Bronchial epithelial cell (primary cell): ENCODE measurements around the gene RELB. TPM values are rescaled to one million over a fixed set of nuclear protein-coding genes. Genes with fewer than 3 reads are reported as not detected.

Source experiments
- DNase-seq: peaks from one replicate; pipeline ENCODE4 v3.0.0-alpha.2; 2010; ENCODE audit warnings: low read depth
- FAIRE-seq: peaks from 2 replicates; lab custom pipeline; 2011; peaks lifted over from hg19 to GRCh38; lab: Jason Lieb, UNC
- H3K27me3 ChIP-seq: 2 replicates; pipeline ENCODE4 v1.5.1; 2011; ENCODE audit warnings: low read length; ENCODE audit not compliant: control insufficient read depth, insufficient read depth
- H3K36me3 ChIP-seq: 2 replicates; pipeline ENCODE4 v1.5.1; 2011; ENCODE audit warnings: low read length; ENCODE audit not compliant: control insufficient read depth, insufficient read depth
- H3K4me3 ChIP-seq: 2 replicates; pipeline ENCODE4 v1.5.1; 2011; ENCODE audit warnings: mild to moderate bottlenecking, low read depth, low read length, control low read depth
- CTCF ChIP-seq: IDR thresholded peaks from 2 replicates; pipeline ENCODE4 v1.5.1; 2011; ENCODE audit warnings: mild to moderate bottlenecking, moderate library complexity, low read length, control low read depth, inconsistent platforms; ENCODE audit not compliant: insufficient read depth, severe bottlenecking
- total RNA-seq: library from RNA; depleted of rRNA; stranded (reverse); fragments of >200 nt; gene quantifications from 2 replicates; pipeline ENCODE4 v1.2.1, GENCODE V29; 2014

RELB gene
- total RNA-seq, 1 donor from 2014 or later = 2.1 TPM

DNA sequence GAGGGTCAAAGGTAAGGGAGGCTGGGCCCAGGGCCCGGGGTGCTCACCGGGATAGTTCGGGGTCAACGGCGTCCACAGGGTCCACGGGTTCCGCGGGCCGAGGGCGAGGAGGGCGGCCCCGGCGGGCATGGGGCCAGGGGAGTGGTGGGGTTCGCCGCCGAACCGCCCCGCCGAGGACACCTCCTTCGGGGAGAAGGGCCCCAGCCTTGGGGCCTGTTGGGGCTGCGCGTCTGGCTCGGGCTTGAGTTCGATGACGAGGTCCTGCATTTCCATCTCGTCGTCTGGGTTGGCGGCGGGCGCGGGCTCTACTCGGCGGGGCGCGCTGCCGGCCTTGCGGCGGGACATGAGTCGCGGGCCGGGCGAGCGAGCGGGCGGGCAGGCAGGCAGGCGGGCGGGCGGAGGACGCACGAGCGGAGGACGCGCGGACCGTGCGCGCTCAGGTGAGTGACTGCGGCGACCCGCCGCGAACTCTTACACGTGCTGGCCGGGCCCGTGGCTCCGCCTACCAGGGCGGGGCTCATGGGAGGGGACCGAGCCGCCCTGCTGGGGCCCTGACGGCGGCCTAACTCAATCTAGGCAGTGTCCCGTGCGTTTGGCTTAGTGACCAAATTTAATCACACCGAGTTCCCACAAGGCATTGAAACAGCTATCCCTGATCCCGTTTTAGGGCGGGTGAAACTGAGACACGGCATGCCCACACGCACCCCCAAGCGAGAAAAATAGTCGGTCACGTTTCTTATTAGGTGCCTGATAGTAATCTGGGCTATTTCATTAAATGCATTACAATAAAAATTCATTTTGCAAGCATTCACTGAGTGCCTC, 75.0 kb downstream of the RELB start, which contains the start of gene ZNF296:
ZNF296 (minus strand) TSS at position 450 of the 822 bp plus-strand sequence; CDS start at position 345, 105 bp downstream.
- TF ChIP-seq CTCF = no peak
- no peak for FAIRE-seq
- Histone ChIP-seq H3K27me3 (no peaks in the 10 kb centered on the region), H3K36me3 (peaks cover 9% of the 10 kb centered on the region), H3K4me3 (peak within 1 kb of the TSS; percentile 84)
- DNase-seq = peak; percentile 51

DNA sequence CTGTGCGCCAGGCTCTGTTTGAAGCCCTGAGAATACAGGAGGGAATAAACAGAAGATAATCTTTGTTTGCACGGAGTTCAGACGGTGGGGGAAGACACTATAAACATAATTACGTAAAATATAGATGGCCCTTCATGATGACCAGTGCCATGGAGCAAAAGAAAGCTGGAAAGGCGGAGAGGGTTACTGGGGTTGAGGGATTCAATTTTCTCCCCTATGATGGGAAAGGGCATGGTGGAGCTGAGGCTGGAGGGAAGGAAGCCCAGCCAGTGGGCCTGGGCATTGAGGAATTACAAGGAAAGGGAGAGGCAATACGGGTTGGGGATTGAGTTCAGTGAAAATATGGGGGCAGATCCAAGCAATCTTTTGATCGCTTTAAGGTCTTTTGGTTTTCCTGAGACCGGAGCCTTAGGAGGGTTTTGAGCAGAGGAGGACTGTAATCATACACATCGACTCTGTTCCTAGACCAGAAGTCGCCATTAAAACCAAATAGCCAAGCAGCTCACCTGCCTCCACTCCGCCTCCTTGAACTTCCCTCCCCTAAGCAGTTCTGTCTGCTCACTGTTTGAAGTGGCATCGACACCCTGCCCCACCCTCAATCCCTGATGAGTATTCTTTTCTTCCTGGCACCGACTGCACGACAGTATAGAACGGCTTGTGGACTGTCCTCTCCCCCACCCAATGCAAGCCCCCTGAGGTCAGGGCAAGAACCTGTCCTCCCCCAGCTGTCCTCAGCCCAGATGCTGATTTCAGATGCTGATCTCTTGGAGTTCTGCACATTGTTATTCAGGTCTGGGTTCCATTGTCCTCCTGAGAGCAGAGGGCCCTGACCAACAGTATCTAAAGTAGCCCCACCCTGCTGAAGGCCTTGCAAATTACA, 75.8 kb downstream of the RELB start:
- Histone ChIP-seq H3K36me3 (peaks cover 5% of the 10 kb centered on the region), H3K4me3 (peak overlapping the region; percentile 84), H3K27me3 (no peaks in the 10 kb centered on the region)
- FAIRE-seq = no peak
- no peak for TF ChIP-seq CTCF
- no peak for DNase-seq

- Histone ChIP-seq H3K36me3 (peaks cover 8% of the 10 kb centered on the region), H3K27me3 (no peaks in the 10 kb centered on the region), H3K4me3 (peak overlapping the region; percentile 70)
- no peak for TF ChIP-seq CTCF
- FAIRE-seq (no peak), DNase-seq (no peak)
Observed at GRCh38 chr19:45078390-45079062, 77.3 kb downstream of the RELB start.

DNA sequence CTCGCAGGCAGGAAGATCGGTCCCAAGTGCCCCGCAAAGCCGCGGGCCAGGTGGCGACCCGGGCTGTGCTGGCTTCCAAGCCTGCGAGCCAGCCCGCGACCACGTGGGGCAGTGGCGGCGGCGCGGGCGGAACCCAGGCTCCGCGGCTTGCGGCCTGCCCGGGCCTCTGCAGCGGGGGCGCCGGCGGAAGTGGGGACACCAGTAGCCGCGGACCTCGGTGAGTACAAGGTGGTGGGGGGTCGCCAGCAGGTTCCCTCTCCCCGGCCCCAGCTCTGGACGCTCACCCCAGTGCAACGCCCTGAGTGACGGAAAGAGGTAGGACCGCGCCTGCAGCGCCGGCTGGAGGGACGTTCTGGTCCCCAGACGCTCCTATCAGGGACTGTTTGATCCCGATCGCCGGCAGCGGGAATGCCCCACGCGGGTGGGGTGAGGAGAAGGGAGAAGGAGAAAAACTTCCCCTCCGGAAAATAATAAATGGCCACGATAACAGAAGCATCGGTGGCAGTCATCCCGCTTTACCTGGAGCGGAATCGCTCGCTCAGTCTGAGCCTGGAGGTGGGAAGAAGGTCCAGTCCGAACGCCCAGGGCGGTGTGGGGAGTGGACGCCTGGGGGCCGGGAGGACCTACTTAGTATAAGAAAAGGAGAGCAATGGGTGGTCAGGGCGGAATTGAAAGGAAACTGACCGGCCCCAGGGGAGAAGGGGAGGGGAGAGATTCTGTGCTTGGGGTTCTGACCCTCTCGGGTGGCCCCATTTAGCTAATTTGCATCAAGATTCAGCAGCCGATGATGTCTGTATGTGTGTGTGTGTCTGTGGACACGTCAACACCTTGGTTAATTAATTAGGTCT, 78.0 kb downstream of the RELB start, which contains the start of gene GEMIN7:
GEMIN7 (plus strand) TSS at position 198 of the 848 bp plus-strand sequence. CDS start 10,855 bp downstream, outside the sequence.
- peak within 1 kb of the TSS; percentile 70 for H3K4me3 ChIP-seq
- DNase-seq = peak; percentile 49
- FAIRE-seq = no peak
- peak; percentile 15 for TF ChIP-seq CTCF
- no peaks in the 10 kb centered on the region for H3K27me3 ChIP-seq
- H3K36me3 ChIP-seq = peaks cover 8% of the 10 kb centered on the region

DNA sequence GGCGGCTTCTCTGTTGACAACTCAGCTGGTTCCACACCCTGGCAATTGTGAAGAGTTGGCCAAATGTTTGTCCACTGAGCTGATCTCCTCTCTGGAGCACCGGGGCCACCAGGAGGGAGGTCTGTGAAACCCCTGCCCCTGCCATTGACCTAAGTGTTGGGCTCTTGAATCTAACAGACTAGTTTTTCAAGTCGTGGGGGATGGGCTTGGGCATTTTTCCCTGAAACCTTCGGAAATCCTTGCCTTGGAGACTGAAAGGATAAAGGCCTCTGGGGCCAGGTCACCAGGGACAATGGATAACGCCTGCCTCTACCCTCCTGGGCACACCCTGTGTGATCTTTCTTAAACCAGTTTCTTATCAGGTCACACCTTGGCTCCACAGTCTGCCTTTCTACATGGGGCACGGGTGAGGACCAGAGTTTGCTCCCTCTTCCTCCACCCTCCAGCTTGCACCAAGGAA, 78.7 kb downstream of the RELB start:
- peaks cover 8% of the 10 kb centered on the region for H3K36me3 ChIP-seq
- FAIRE-seq (no peak), DNase-seq (no peak)
- no peak for TF ChIP-seq CTCF
- no peaks in the 10 kb centered on the region for H3K27me3 ChIP-seq
- peak overlapping the region; percentile 70 for H3K4me3 ChIP-seq
